ENCODE data around the gene FAM89B. TPM values are rescaled to one million over a fixed set of nuclear protein-coding genes. Genes with fewer than 3 reads are reported as not detected.

Gene FAM89B
- polyA plus RNA-seq, 1 donor from 2014 or later: 75.1 TPM

DNA sequence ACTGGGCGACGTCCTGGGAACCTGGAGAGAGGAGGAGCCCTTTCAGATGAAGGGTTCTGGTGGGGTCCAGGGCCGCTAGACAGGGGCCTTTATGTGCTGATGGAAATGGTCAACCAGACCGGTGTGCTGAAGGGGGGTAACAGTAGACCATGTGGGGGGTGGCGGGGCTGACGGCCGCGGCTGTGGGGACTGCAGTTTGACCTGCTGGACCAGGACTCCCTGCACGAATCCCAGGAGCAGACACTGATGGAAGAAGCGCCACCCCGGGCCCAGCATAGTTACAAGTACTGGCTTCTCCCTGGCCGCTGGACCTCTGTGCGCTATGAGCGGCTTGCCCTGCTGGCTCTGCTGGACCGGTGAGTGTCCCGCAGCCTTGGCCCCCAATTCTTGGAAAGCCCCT is 49.7 kb downstream of the FAM89B start:
- Histone ChIP-seq H3F3A (ENCODE audit: insufficient read depth, low read length, poor library complexity, severe bottlenecking) (no peaks in the 10 kb centered on the region), H3K27ac (ENCODE audit: low read length) (no peak overlapping the region), H3K36me3 (ENCODE audit: insufficient read depth, low read length) (no peaks in the 10 kb centered on the region)

DNA sequence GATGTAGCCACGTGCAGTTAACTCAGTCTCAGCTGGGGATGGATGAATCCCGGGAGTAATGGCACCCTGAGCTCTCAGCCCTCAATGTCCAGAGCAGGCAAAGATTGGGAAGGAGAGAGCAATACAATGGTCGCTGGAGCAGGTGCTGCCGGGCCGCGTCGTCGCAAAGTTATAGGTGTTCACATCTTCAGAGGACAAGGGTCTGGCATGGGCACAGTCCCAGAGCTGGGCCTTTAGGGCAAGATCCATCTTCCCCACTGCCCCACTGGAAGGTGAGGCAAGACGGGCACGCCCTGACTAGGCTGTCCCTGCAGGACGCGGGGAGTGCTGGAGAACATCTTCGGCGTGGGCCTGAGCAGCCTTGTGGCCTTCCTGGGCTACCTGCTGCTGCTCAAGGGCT is 50.8 kb downstream of the FAM89B start:
- Histone ChIP-seq H3K4me3 (ENCODE audit: low read length) (no peak overlapping the region), H3K27me3 (ENCODE audit: insufficient read depth, low read depth, low read length) (no peaks in the 10 kb centered on the region), H3K4me2 (ENCODE audit: low read length) (no peak overlapping the region), H3K9me2 (ENCODE audit: insufficient read depth, low read length) (no peaks in the 10 kb centered on the region), H3K36me3 (ENCODE audit: insufficient read depth, low read length) (no peaks in the 10 kb centered on the region), H3K9me3 (ENCODE audit: low read length) (no peaks in the 10 kb centered on the region), H3K9ac (ENCODE audit: low read length) (no peak overlapping the region), H3K27ac (ENCODE audit: low read length) (no peak overlapping the region), H4K20me1 (ENCODE audit: insufficient read depth) (no peaks in the 10 kb centered on the region), H3F3A (ENCODE audit: insufficient read depth, low read length, poor library complexity, severe bottlenecking) (no peaks in the 10 kb centered on the region), H3K79me2 (replicated peaks; ENCODE audit: insufficient read depth, low read length) (no peaks in the 10 kb centered on the region), H2AFZ (ENCODE audit: low read depth, low read length) (no peak overlapping the region)
- no peak for TF ChIP-seq MXI1 (conservative IDR thresholded peaks at IDR 0.05; ENCODE audit: poor library complexity, severe bottlenecking)
- TF ChIP-seq SMC3 (conservative IDR thresholded peaks at IDR 0.05; ENCODE audit: poor library complexity): no peak
- no peak for TF ChIP-seq RAD21 (conservative IDR thresholded peaks at IDR 0.05)
- no peak for TF ChIP-seq POLR2AphosphoS5 (IDR thresholded peaks at IDR 0.05)
- TF ChIP-seq, protein P1, sequence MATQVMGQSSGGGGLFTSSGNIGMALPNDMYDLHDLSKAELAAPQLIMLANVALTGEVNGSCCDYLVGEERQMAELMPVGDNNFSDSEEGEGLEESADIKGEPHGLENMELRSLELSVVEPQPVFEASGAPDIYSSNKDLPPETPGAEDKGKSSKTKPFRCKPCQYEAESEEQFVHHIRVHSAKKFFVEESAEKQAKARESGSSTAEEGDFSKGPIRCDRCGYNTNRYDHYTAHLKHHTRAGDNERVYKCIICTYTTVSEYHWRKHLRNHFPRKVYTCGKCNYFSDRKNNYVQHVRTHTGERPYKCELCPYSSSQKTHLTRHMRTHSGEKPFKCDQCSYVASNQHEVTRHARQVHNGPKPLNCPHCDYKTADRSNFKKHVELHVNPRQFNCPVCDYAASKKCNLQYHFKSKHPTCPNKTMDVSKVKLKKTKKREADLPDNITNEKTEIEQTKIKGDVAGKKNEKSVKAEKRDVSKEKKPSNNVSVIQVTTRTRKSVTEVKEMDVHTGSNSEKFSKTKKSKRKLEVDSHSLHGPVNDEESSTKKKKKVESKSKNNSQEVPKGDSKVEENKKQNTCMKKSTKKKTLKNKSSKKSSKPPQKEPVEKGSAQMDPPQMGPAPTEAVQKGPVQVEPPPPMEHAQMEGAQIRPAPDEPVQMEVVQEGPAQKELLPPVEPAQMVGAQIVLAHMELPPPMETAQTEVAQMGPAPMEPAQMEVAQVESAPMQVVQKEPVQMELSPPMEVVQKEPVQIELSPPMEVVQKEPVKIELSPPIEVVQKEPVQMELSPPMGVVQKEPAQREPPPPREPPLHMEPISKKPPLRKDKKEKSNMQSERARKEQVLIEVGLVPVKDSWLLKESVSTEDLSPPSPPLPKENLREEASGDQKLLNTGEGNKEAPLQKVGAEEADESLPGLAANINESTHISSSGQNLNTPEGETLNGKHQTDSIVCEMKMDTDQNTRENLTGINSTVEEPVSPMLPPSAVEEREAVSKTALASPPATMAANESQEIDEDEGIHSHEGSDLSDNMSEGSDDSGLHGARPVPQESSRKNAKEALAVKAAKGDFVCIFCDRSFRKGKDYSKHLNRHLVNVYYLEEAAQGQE (IDR thresholded peaks at IDR 0.05; ENCODE audit: borderline replicate concordance): no peak
- no peak for TF ChIP-seq TAF1 (IDR thresholded peaks at IDR 0.05; ENCODE audit: low read depth)
- TF ChIP-seq, protein P2, sequence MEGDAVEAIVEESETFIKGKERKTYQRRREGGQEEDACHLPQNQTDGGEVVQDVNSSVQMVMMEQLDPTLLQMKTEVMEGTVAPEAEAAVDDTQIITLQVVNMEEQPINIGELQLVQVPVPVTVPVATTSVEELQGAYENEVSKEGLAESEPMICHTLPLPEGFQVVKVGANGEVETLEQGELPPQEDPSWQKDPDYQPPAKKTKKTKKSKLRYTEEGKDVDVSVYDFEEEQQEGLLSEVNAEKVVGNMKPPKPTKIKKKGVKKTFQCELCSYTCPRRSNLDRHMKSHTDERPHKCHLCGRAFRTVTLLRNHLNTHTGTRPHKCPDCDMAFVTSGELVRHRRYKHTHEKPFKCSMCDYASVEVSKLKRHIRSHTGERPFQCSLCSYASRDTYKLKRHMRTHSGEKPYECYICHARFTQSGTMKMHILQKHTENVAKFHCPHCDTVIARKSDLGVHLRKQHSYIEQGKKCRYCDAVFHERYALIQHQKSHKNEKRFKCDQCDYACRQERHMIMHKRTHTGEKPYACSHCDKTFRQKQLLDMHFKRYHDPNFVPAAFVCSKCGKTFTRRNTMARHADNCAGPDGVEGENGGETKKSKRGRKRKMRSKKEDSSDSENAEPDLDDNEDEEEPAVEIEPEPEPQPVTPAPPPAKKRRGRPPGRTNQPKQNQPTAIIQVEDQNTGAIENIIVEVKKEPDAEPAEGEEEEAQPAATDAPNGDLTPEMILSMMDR (IDR thresholded peaks at IDR 0.05; ENCODE audit: poor library complexity, severe bottlenecking): no peak
- no peak for TF ChIP-seq EP300 (conservative IDR thresholded peaks at IDR 0.05; ENCODE audit: poor library complexity, severe bottlenecking)
- no peak for TF ChIP-seq EZH2 (IDR thresholded peaks at IDR 0.05; ENCODE audit: borderline replicate concordance, insufficient read depth, low read length, poor library complexity, severe bottlenecking)

More for the DNA sequence above, 49.7 kb downstream of the FAM89B start:
- Histone ChIP-seq H3K79me2 (replicated peaks; ENCODE audit: insufficient read depth, low read length) (peaks cover 4% of the 10 kb centered on the region), H2AFZ (ENCODE audit: low read depth, low read length) (no peak overlapping the region), H3K4me2 (ENCODE audit: low read length) (no peak overlapping the region), H3K9ac (ENCODE audit: low read length) (no peak overlapping the region), H3K4me3 (ENCODE audit: low read length) (no peak overlapping the region), H3K27me3 (ENCODE audit: insufficient read depth, low read depth, low read length) (no peaks in the 10 kb centered on the region), H3K9me3 (ENCODE audit: low read length) (no peaks in the 10 kb centered on the region), H3K9me2 (ENCODE audit: insufficient read depth, low read length) (no peaks in the 10 kb centered on the region), H4K20me1 (ENCODE audit: insufficient read depth) (no peaks in the 10 kb centered on the region)
- TF ChIP-seq TAF1 (IDR thresholded peaks at IDR 0.05; ENCODE audit: low read depth) (no peak), EZH2 (IDR thresholded peaks at IDR 0.05; ENCODE audit: borderline replicate concordance, insufficient read depth, low read length, poor library complexity, severe bottlenecking) (no peak), EP300 (conservative IDR thresholded peaks at IDR 0.05; ENCODE audit: poor library complexity, severe bottlenecking) (no peak), MXI1 (conservative IDR thresholded peaks at IDR 0.05; ENCODE audit: poor library complexity, severe bottlenecking) (no peak), POLR2AphosphoS5 (IDR thresholded peaks at IDR 0.05) (no peak), SMC3 (conservative IDR thresholded peaks at IDR 0.05; ENCODE audit: poor library complexity) (no peak), RAD21 (conservative IDR thresholded peaks at IDR 0.05) (no peak)
- TF ChIP-seq, protein P1 (IDR thresholded peaks at IDR 0.05; ENCODE audit: borderline replicate concordance): no peak
- TF ChIP-seq, protein P2 (IDR thresholded peaks at IDR 0.05; ENCODE audit: poor library complexity, severe bottlenecking): no peak

Measured in neural cell (in vitro differentiated cells).